HCT116 (cell line): Measurements from ENCODE around the gene CASZ1. TPM values are rescaled to one million over a fixed set of nuclear protein-coding genes. Genes with fewer than 3 reads are reported as not detected.

Experiments used
- ATAC-seq: fragments of 200-7000 bp; cut with Tn5 transposase; 2 replicates; pipeline ENCODE4 v1.9.1; 2020; ENCODE audit warnings: mild to moderate bottlenecking, moderate library complexity
- BruUV-seq: library from RNA; stranded (reverse); fragments of 400-500 nt; replicated peaks from 2 replicates; lab custom pipeline; 2021; lab: Mats Ljungman, UMichigan
- CTCF ChIA-PET: fragments of 300-600 bp; sonication (Branson Sonifier 250); formaldehyde crosslinking; loops from one replicate; lab custom pipeline; 2021; ENCODE audit warnings: antibody characterized with exemption; lab: Charles Lee
- POLR2A ChIA-PET: fragments of 300-600, 350-600 bp; sonication (Branson Sonifier 250); formaldehyde crosslinking; loops from one replicate; lab custom pipeline; 2021; ENCODE audit warnings: antibody characterized with exemption; lab: Charles Lee
- RAD21 ChIA-PET, 2 experiments: fragments of 300-600 bp; sonication (Branson Sonifier 250); formaldehyde crosslinking; loops; one replicate each; lab custom pipeline; 2023; ENCODE audit warnings: low total read pairs in 2 of 2; ENCODE audit not compliant: uncharacterized antibody in 2 of 2, unreplicated experiment in 2 of 2, low non-redundant PET in 1 of 2; lab: Charles Lee
- DNase-seq: peaks from one replicate; pipeline ENCODE4 v3.0.0-alpha.2; 2010; ENCODE audit warnings: low read depth, low spot score
- H2AFZ ChIP-seq: fragments of 200-600 bp; shearing (Covaris generic), sonication (generic); 2 replicates; pipeline ENCODE4 v1.6.1; 2017; ENCODE audit warnings: low read depth, mixed run types, mixed read lengths, antibody characterized with exemption, low read length; ENCODE audit not compliant: poor library complexity, severe bottlenecking
- H3K27ac ChIP-seq: 2 replicates; pipeline ENCODE4 v1.5.1; 2012; ENCODE audit warnings: low read depth, low read length
- H3K27me3 ChIP-seq: fragments of 200-600 bp; sonication (generic); 2 replicates; pipeline ENCODE4 v1.6.1; 2016; ENCODE audit warnings: mixed run types, low read length, mixed read lengths; ENCODE audit not compliant: insufficient read depth
- H3K36me3 ChIP-seq, 2 experiments: fragments of 200-500 bp in 1 of 2; fragments of 200-600 bp in 1 of 2; sonication (Bioruptor generic) in 1 of 2; sonication (generic) in 1 of 2; 2 replicates each; pipeline versions ENCODE4 v1.5.1 to v1.6.1; 2014 to 2016; ENCODE audit warnings: low read length in 2 of 2, inconsistent platforms in 1 of 2, mixed read lengths in 1 of 2, mixed run types in 1 of 2; ENCODE audit not compliant: insufficient read depth in 2 of 2, control insufficient read depth in 1 of 2
- H3K4me1 ChIP-seq, 2 experiments: fragments of 200-600 bp in 1 of 2; sonication (generic) in 1 of 2; 2 replicates each; pipeline versions ENCODE4 v1.5.1 to v1.6.1; 2012 to 2017; ENCODE audit warnings: low read length in 2 of 2, inconsistent platforms in 1 of 2, mild to moderate bottlenecking in 1 of 2, mixed read lengths in 1 of 2, mixed run types in 1 of 2, moderate library complexity in 1 of 2; ENCODE audit not compliant: insufficient read depth in 2 of 2, control insufficient read depth in 1 of 2
- H3K4me2 ChIP-seq: fragments of 200-600 bp; sonication (generic); 2 replicates; pipeline ENCODE4 v1.6.1; 2017; ENCODE audit warnings: mixed run types, low read length, mixed read lengths
- H3K4me3 ChIP-seq, 2 experiments: fragments of 200-600 bp in 1 of 2; sonication (generic) in 1 of 2; replicated peaks in 1 of 2; 2 replicates each; pipeline ENCODE4 v1.5.1; 2011 to 2016; ENCODE audit warnings: low read length in 2 of 2, control low read depth in 1 of 2, low read depth in 1 of 2, mild to moderate bottlenecking in 1 of 2, mixed read lengths in 1 of 2, mixed run types in 1 of 2
- H3K79me2 ChIP-seq: fragments of 200-600 bp; sonication (generic); 2 replicates; pipeline ENCODE4 v1.6.1; 2017; ENCODE audit warnings: mild to moderate bottlenecking, mixed run types, low read length, moderate library complexity, mixed read lengths; ENCODE audit not compliant: insufficient read depth
- H3K9ac ChIP-seq: fragments of 200-600 bp; sonication (generic); 2 replicates; pipeline ENCODE4 v1.6.1; 2016; ENCODE audit warnings: low read length, mixed read lengths
- H3K9me2 ChIP-seq: fragments of 200-600 bp; sonication (generic), shearing (Covaris generic); 2 replicates; pipeline ENCODE4 v1.6.1; 2017; ENCODE audit warnings: mixed run types, mild to moderate bottlenecking, moderate library complexity; ENCODE audit not compliant: insufficient read depth
- H3K9me3 ChIP-seq, 2 experiments: fragments of 200-500 bp in 1 of 2; fragments of 200-600 bp in 1 of 2; sonication (Bioruptor generic) in 1 of 2; sonication (generic) in 1 of 2; 2 replicates each; pipeline ENCODE4 v1.6.1; 2014 to 2017; ENCODE audit warnings: low read length in 2 of 2, mixed read lengths in 2 of 2, inconsistent platforms in 1 of 2, low read depth in 1 of 2, mild to moderate bottlenecking in 1 of 2, mixed run types in 1 of 2, moderate library complexity in 1 of 2; ENCODE audit not compliant: control insufficient read depth in 1 of 2, insufficient read depth in 1 of 2
- H4K20me1 ChIP-seq: fragments of 200-600 bp; sonication (generic), shearing (Covaris generic); 2 replicates; pipeline ENCODE4 v1.6.1; 2017; ENCODE audit warnings: mixed run types, mild to moderate bottlenecking, moderate library complexity; ENCODE audit not compliant: insufficient read depth
- CBX3 ChIP-seq: IDR thresholded peaks from 2 replicates; pipeline ENCODE4 v1.6.1; 2012; ENCODE audit warnings: low read depth
- CEBPB ChIP-seq: IDR thresholded peaks from 2 replicates; pipeline ENCODE4 v1.6.1; 2012; ENCODE audit warnings: low read depth
- CTCF ChIP-seq, 3 experiments: fragments of 200-600 bp in 1 of 3; sonication (generic) in 1 of 3; IDR thresholded peaks in 2 of 3; conservative IDR thresholded peaks in 1 of 3; 2 replicates each; pipeline ENCODE4 v1.5.1; 2012 to 2017; ENCODE audit warnings: low read depth in 2 of 3, low read length in 2 of 3, antibody characterized with exemption in 1 of 3, borderline replicate concordance in 1 of 3, control low read depth in 1 of 3, mild to moderate bottlenecking in 1 of 3, mixed read lengths in 1 of 3, mixed run types in 1 of 3, moderate library complexity in 1 of 3; ENCODE audit not compliant: insufficient read depth in 1 of 3
- ELF1 ChIP-seq: IDR thresholded peaks from 2 replicates; pipeline ENCODE4 v1.6.1; 2012; ENCODE audit warnings: low read depth, borderline replicate concordance
- EZH2 ChIP-seq: fragments of 200-600 bp; sonication (generic); IDR thresholded peaks from 2 replicates; pipeline ENCODE4 v1.6.1; 2017; ENCODE audit warnings: antibody characterized with exemption, mixed run types
- EZH2phosphoT487 ChIP-seq: fragments of 200-600 bp; IDR thresholded peaks from 2 replicates; pipeline ENCODE4 v1.6.1; 2018; ENCODE audit warnings: antibody characterized with exemption, borderline replicate concordance
- FOSL1 ChIP-seq: IDR thresholded peaks from 2 replicates; pipeline ENCODE4 v1.6.1; 2012; ENCODE audit warnings: low read depth
- POLR2A ChIP-seq: IDR thresholded peaks from 2 replicates; pipeline ENCODE4 v1.7.0; 2011; ENCODE audit warnings: borderline replicate concordance; ENCODE audit not compliant: insufficient read depth, insufficient read length; ENCODE audit errors: extremely low read depth
- POLR2AphosphoS5 ChIP-seq: IDR thresholded peaks from 2 replicates; pipeline ENCODE4 v1.6.1; 2011; ENCODE audit warnings: mild to moderate bottlenecking, low read depth, low read length, moderate library complexity
- RAD21 ChIP-seq: IDR thresholded peaks from 2 replicates; pipeline ENCODE4 v1.6.1; 2012; ENCODE audit warnings: low read depth, mild to moderate bottlenecking
- SRF ChIP-seq: IDR thresholded peaks from 2 replicates; pipeline ENCODE4 v1.6.1; 2012; ENCODE audit warnings: low read depth
- ZFX ChIP-seq: fragments of 450-650 bp; IDR thresholded peaks from 2 replicates; pipeline ENCODE4 v1.6.1; 2017
- ZNF274 ChIP-seq: fragments of 200-500 bp; sonication (Bioruptor generic); IDR thresholded peaks from 2 replicates; pipeline ENCODE4 v1.6.1; 2014; ENCODE audit warnings: mild to moderate bottlenecking, low read depth, low read length, inconsistent platforms
- intact Hi-C: fragments of 100-400 bp; cut with micrococcal nuclease; formaldehyde crosslinking; loops from 2 replicates; pipeline ENCODE4 v1.10.0; 2022
- total RNA-seq: library from RNA; stranded (reverse); gene quantifications from one replicate; pipeline ENCODE4 v1.2.1, GENCODE V29; 2021; ENCODE audit not compliant: unreplicated experiment
- TF ChIP-seq, protein P1 (sequence below): IDR thresholded peaks from 2 replicates; pipeline ENCODE4 v1.6.1; 2012
- TF ChIP-seq, protein P2 (sequence below): IDR thresholded peaks from 2 replicates; pipeline ENCODE4 v1.6.1; 2011; ENCODE audit warnings: mild to moderate bottlenecking, low read length, moderate library complexity; ENCODE audit not compliant: insufficient replicate concordance; ENCODE audit errors: extremely low read depth

Gene CASZ1
- total RNA-seq, 1 experiment from 2014 or later: 7.7 TPM

DNA sequence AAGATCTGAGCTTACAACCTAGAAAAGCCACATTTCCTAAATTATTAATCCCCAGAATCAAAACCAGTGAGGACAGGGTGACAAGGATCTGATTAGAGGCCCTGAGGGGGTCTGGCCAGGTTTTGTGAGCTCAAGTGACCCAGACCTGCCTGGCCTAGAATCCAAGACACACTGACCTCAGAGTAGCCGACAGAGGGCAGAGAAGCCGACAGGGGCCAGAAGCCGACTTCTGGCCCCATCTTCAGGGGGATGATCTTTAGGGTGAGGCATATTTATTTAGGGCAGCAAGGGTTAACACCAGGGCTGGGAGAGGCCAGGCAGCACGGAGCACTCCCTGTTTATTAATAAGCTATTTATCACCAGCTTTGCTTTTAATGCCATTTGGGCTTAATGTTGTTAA, 45.3 kb downstream of the CASZ1 start:
- POLR2A ChIA-PET: no interaction called here
- Histone ChIP-seq H4K20me1 (no peaks in the 10 kb centered on the region), H2AFZ (no peak overlapping the region), H3K9me2 (no peaks in the 10 kb centered on the region), H3K27me3 (no peaks in the 10 kb centered on the region), H3K27ac (no peak overlapping the region), H3K79me2 (no peaks in the 10 kb centered on the region), H3K4me1 (peaks cover 0 to 6% of the 10 kb centered on the region in 2 experiments; a peak in 2 of 4 replicates), H3K4me3 (no peak overlapping the region), H3K36me3 (no peaks in the 10 kb centered on the region), H3K9me3 (no peaks in the 10 kb centered on the region), H3K9ac (no peak overlapping the region), H3K4me2 (no peak overlapping the region)
- DNase-seq (no peak), ATAC-seq (no peak)
- CTCF ChIA-PET: no interaction called here
- intact Hi-C loops: no loop called here
- no peak for TF ChIP-seq SRF
- TF ChIP-seq, all 23 proteins: peak for 0
- no TSS peak for BruUV-seq
- RAD21 ChIA-PET: no interaction called here

- CTCF ChIA-PET: no interaction called here
- no peaks in the 10 kb centered on the region for H3K27me3 ChIP-seq
- no peaks in the 10 kb centered on the region for H3K4me1 ChIP-seq
- H3K4me3 ChIP-seq: no peak overlapping the region
- H3K4me2 ChIP-seq: no peak overlapping the region
- no TSS peak for BruUV-seq
- H3K9me2 ChIP-seq: no peaks in the 10 kb centered on the region
- no peaks in the 10 kb centered on the region for H3K36me3 ChIP-seq
- no peak overlapping the region for H3K9ac ChIP-seq
- H4K20me1 ChIP-seq: no peaks in the 10 kb centered on the region
- TF ChIP-seq CBX3 (no peak), ZFX (no peak), POLR2A (no peak), FOSL1 (no peak), POLR2AphosphoS5 (no peak), ZNF274 (no peak), EZH2phosphoT487 (no peak), RAD21 (no peak), EZH2 (no peak), SRF (no peak), CTCF (IDR thresholded peaks at IDR 0.05 in 2 of 3, conservative IDR thresholded peaks at IDR 0.05 in 1 of 3; ENCODE audit: borderline replicate concordance in 1 of 3, insufficient read depth in 1 of 3, low read depth in 2 of 3, low read length in 2 of 3) (no peak), CEBPB (no peak), ELF1 (no peak)
- TF ChIP-seq, protein P1, sequence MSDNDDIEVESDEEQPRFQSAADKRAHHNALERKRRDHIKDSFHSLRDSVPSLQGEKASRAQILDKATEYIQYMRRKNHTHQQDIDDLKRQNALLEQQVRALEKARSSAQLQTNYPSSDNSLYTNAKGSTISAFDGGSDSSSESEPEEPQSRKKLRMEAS: no peak
- TF ChIP-seq, protein P2, sequence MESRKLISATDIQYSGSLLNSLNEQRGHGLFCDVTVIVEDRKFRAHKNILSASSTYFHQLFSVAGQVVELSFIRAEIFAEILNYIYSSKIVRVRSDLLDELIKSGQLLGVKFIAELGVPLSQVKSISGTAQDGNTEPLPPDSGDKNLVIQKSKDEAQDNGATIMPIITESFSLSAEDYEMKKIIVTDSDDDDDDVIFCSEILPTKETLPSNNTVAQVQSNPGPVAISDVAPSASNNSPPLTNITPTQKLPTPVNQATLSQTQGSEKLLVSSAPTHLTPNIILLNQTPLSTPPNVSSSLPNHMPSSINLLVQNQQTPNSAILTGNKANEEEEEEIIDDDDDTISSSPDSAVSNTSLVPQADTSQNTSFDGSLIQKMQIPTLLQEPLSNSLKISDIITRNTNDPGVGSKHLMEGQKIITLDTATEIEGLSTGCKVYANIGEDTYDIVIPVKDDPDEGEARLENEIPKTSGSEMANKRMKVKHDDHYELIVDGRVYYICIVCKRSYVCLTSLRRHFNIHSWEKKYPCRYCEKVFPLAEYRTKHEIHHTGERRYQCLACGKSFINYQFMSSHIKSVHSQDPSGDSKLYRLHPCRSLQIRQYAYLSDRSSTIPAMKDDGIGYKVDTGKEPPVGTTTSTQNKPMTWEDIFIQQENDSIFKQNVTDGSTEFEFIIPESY: no peak
- TF ChIP-seq, all 23 proteins: peak for 0
- Histone ChIP-seq H2AFZ (no peak overlapping the region), H3K79me2 (no peaks in the 10 kb centered on the region), H3K9me3 (no peaks in the 10 kb centered on the region), H3K27ac (no peak overlapping the region)
- RAD21 ChIA-PET: interaction anchor here in 1 of 2 experiments (0.6 kb wide), 1 partner anchor 163 kb away, joined by 5 read pairs; no protein-coding TSS in a partner anchor
- intact Hi-C loops: no loop called here
- POLR2A ChIA-PET: no interaction called here
- ATAC-seq: no peak
- no peak for DNase-seq
Measured at GRCh38 chr1:10745886-10746455, 50.5 kb downstream of the CASZ1 start.
